WTC11 (cell line): ENCODE measurements around the gene FIZ1. TPM values are rescaled to one million over a fixed set of nuclear protein-coding genes. Genes with fewer than 3 reads are reported as not detected.

Experiments
- ATAC-seq: fragments of 200-7000 bp; cut with Tn5 transposase; 2 replicates; pipeline ENCODE4 v1.10.0; 2021; ENCODE audit warnings: mild to moderate bottlenecking, moderate library complexity
- CTCF ChIA-PET: fragments of 300-600 bp; sonication (Branson Sonifier 250); formaldehyde crosslinking; loops from one replicate; lab custom pipeline; 2021; ENCODE audit warnings: antibody characterized with exemption; lab: Charles Lee
- POLR2A ChIA-PET: fragments of 350-600 bp; sonication (Branson Sonifier 250); formaldehyde crosslinking; loops from one replicate; lab custom pipeline; 2021; ENCODE audit warnings: antibody characterized with exemption; lab: Charles Lee
- DNase-seq: peaks from one replicate; pipeline ENCODE4 v3.0.0; 2021; ENCODE audit warnings: low spot score
- H3K27ac Mint-ChIP-seq: 2 replicates; pipeline ENCODE4 v1.8.0; 2021; ENCODE audit warnings: mixed read lengths
- H3K27me3 Mint-ChIP-seq: 2 replicates; pipeline ENCODE4 v1.8.0; 2021; ENCODE audit warnings: low read depth, mild to moderate bottlenecking, moderate library complexity, mixed read lengths
- H3K36me3 Mint-ChIP-seq: 2 replicates; pipeline ENCODE4 v1.8.0; 2021; ENCODE audit warnings: mixed read lengths
- H3K4me1 Mint-ChIP-seq: 2 replicates; pipeline ENCODE4 v1.8.0; 2022; ENCODE audit warnings: mixed read lengths
- H3K4me3 Mint-ChIP-seq: 2 replicates; pipeline ENCODE4 v1.8.0; 2021; ENCODE audit warnings: mild to moderate bottlenecking, moderate library complexity, mixed read lengths
- H3K9me3 Mint-ChIP-seq: 2 replicates; pipeline ENCODE4 v1.8.0; 2021; ENCODE audit warnings: mixed read lengths
- AFF4 ChIP-seq: sonication (generic); formaldehyde crosslinking; IDR thresholded peaks from 2 replicates; pipeline ENCODE4 v1.8.1; 2023; ENCODE audit warnings: mild to moderate bottlenecking, missing genetic modification reagents, borderline replicate concordance
- ERG ChIP-seq: fragments of 250-450 bp; sonication (Bioruptor Pico); IDR thresholded peaks from 2 replicates; pipeline ENCODE4 v1.8.0; 2021; ENCODE audit warnings: mild to moderate bottlenecking
- ETV6 ChIP-seq: sonication (generic); formaldehyde crosslinking; IDR thresholded peaks from 2 replicates; pipeline ENCODE4 v1.8.1; 2022; ENCODE audit warnings: mild to moderate bottlenecking, missing genetic modification reagents
- NFE2L1 ChIP-seq: sonication (generic); formaldehyde crosslinking; IDR thresholded peaks from 2 replicates; pipeline ENCODE4 v1.8.1; 2023; ENCODE audit warnings: missing genetic modification reagents
- NFYB ChIP-seq: sonication (generic); formaldehyde crosslinking; conservative IDR thresholded peaks from 2 replicates; pipeline ENCODE4 v1.8.0; 2022; ENCODE audit warnings: low read depth, missing genetic modification reagents
- NR3C1 ChIP-seq: sonication (generic); formaldehyde crosslinking; conservative IDR thresholded peaks from 2 replicates; pipeline ENCODE4 v1.8.1; 2023; ENCODE audit warnings: low read depth, mild to moderate bottlenecking, missing genetic modification reagents
- OVOL2 ChIP-seq: fragments of 250-450 bp; sonication (Bioruptor Pico); IDR thresholded peaks from 2 replicates; pipeline ENCODE4 v1.9.0; 2021; ENCODE audit warnings: mild to moderate bottlenecking, borderline replicate concordance
- PRDM15 ChIP-seq: sonication (generic); formaldehyde crosslinking; IDR thresholded peaks from 2 replicates; pipeline ENCODE4 v1.8.0; 2022; ENCODE audit warnings: missing genetic modification reagents
- PRRX2 ChIP-seq: fragments of 250-450 bp; sonication (Bioruptor Pico); IDR thresholded peaks from 2 replicates; pipeline ENCODE4 v1.8.0; 2021; ENCODE audit warnings: mild to moderate bottlenecking
- total RNA-seq: library from RNA; stranded (reverse); gene quantifications from 3 replicates; pipeline ENCODE4 v1.2.3, GENCODE V29; 2021
- TF ChIP-seq, protein P1 (sequence below): fragments of 250-450 bp; sonication (Bioruptor Pico); conservative IDR thresholded peaks from 2 replicates; pipeline ENCODE4 v1.9.0; 2021; ENCODE audit warnings: mild to moderate bottlenecking
- TF ChIP-seq, protein P2 (sequence below): sonication (generic); formaldehyde crosslinking; conservative IDR thresholded peaks from 2 replicates; pipeline ENCODE4 v1.8.1; 2022; ENCODE audit warnings: mild to moderate bottlenecking, missing genetic modification reagents

FIZ1 gene
- total RNA-seq, 1 experiment from 2014 or later = 20.1 TPM

DNA sequence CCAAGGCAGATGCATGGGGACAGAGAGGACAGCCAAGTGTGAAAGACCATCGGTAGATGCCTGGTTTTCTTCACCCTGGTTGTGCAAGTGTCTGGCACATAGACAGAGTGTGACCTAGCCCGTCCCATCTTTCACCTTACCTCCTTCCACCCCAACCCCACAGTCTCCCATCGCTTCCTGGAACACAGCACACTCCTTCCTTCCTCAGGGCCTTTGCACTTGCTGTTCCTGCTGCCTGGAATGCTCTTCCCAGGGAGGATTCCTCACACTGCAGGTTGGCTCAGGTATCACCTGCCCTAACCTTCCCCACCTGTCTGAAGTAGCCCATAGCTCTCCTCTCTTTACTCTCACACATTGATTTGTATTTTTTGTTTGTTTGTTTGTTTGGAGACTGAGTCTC is 3.0 kb downstream of the FIZ1 start:
- POLR2A ChIA-PET = interaction anchor here (0.6 kb wide), 1 partner anchor 1118 kb away, joined by 3 read pairs; no protein-coding TSS in a partner anchor
- peaks cover 23% of the 10 kb centered on the region for H3K36me3 Mint-ChIP-seq
- DNase-seq = no peak
- peaks cover 5% of the 10 kb centered on the region for H3K27me3 Mint-ChIP-seq
- ATAC-seq = no peak
- TF ChIP-seq ERG = no peak
- TF ChIP-seq NFYB (CRISPR knock-in tag) = no peak
- no peak for TF ChIP-seq OVOL2 (CRISPR knock-in tag)
- no peak for TF ChIP-seq PRRX2 (CRISPR knock-in tag)
- TF ChIP-seq, all 79 proteins: peak for 0
- Mint-ChIP-seq H3K27ac (no peak overlapping the region), H3K4me3 (no peak overlapping the region), H3K9me3 (no peaks in the 10 kb centered on the region), H3K4me1 (peaks cover 21% of the 10 kb centered on the region)
- CTCF ChIA-PET = interaction anchor here (2.3 kb wide), 1 partner anchor 10 kb away, joined by 13 read pairs; the partner anchor contains the start of gene ZNF865

DNA sequence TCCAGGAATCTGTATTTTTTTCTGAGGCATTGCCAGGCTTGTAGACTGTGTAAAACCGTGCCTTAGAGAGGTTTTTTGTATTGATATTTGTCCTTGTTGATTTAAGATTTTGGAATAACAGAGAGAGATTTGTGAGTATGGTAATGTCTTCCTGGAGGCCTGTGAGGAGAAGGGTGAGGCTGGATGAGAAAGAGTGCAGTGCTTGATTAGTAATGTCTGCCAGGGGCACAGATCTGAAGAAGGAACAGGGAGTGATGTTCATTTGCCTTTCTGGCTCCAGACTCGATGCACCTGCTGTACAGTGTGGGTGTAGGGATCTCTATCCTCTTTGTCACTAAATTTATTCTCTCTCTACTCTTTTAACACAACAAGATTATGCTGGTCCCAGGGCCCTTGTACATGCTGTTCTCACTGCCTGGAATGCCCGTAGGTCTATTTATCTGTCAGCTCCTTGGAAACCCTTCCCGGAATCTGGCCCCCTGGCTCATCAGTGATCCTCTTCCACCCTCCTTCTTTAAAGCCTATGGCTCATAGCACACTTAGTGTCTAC is 4.2 kb downstream of the FIZ1 start:
- DNase-seq (no peak), ATAC-seq (no peak)
- Mint-ChIP-seq H3K27me3 (peaks cover 5% of the 10 kb centered on the region), H3K36me3 (peaks cover 23% of the 10 kb centered on the region), H3K27ac (peak overlapping the region; percentile 12; the same call in 1 of the 2 replicates), H3K9me3 (no peaks in the 10 kb centered on the region), H3K4me3 (no peak overlapping the region), H3K4me1 (peaks cover 25% of the 10 kb centered on the region)
- TF ChIP-seq, protein P1, sequence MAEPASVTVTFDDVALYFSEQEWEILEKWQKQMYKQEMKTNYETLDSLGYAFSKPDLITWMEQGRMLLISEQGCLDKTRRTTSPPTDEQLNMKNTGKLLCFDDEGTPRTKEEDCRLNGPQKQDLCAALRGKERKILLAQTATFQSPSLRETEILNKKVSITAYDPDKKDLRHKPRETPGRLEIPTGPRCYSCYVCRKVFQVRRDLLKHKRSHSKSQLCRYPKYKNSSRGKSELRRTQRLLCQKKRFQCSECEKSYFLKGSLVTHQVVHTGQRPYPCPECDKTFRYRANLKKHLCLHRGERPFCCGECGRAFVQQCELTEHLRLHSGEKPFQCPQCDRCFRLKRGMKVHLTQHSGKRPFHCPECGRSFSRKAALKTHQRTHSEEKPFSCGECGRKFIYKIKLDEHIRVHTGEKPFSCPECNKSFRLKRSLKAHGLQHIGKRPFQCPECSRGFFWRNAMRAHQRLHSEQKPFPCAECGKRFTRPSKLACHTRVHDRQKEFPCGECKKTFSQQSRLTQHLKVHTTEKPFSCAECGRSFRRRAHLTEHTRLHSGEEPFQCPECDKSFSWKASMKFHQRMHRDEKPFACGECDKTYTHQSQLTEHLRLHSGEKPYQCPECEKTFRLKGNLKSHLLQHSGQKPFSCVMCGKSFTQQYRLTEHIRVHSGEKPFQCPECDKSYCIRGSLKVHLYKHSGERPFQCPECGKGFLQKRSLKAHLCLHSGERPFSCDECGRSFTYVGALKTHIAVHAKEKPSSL (CRISPR knock-in tag) = no peak
- TF ChIP-seq NFE2L1 (CRISPR knock-in tag) (no peak), NR3C1 (no peak), AFF4 (no peak), NFYB (CRISPR knock-in tag) (no peak), ETV6 (no peak), PRDM15 (CRISPR knock-in tag) (no peak)
- TF ChIP-seq, protein P2, sequence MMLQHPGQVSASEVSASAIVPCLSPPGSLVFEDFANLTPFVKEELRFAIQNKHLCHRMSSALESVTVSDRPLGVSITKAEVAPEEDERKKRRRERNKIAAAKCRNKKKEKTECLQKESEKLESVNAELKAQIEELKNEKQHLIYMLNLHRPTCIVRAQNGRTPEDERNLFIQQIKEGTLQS = no peak
- POLR2A ChIA-PET = no interaction called here
- CTCF ChIA-PET = no interaction called here
